SKM-1 treated with dmso at 0.1 percent for 144 hours (cell line): ENCODE results near the gene KIAA1328.

Experiments
- DNase-seq: peaks from one replicate; lab custom pipeline; 2025; ENCODE audit not compliant: unreplicated experiment; lab: John Stamatoyannopoulos, UW

KIAA1328 gene

GRCh38 chr18:37249895-37250618, 421.1 kb downstream of the KIAA1328 start:
- no peak for DNase-seq

GRCh38 chr18:37251679-37252078, 422.8 kb downstream of the KIAA1328 start:
- DNase-seq: no peak

- no peak for DNase-seq
Observed at GRCh38 chr18:37252342-37252741, 423.4 kb downstream of the KIAA1328 start.

- DNase-seq: no peak
Observed at GRCh38 chr18:37252854-37253393, 424.0 kb downstream of the KIAA1328 start.

GRCh38 chr18:37253394-37254235, 424.7 kb downstream of the KIAA1328 start:
- DNase-seq: no peak

GRCh38 chr18:37254236-37254754, 425.4 kb downstream of the KIAA1328 start:
- no peak for DNase-seq

- DNase-seq: no peak
Observed at GRCh38 chr18:37254973-37255372, 426.0 kb downstream of the KIAA1328 start.

GRCh38 chr18:37258131-37258530, 429.2 kb downstream of the KIAA1328 start:
- DNase-seq: no peak

- DNase-seq: no peak
Observed at GRCh38 chr18:37258819-37259218, 429.9 kb downstream of the KIAA1328 start.

GRCh38 chr18:37259711-37260110, 430.8 kb downstream of the KIAA1328 start:
- no peak for DNase-seq

- DNase-seq: no peak
Observed at GRCh38 chr18:37260367-37261093, 431.6 kb downstream of the KIAA1328 start.

GRCh38 chr18:37261246-37261840, 432.4 kb downstream of the KIAA1328 start:
- no peak for DNase-seq

- no peak for DNase-seq
Observed at GRCh38 chr18:37261988-37262387, 433.1 kb downstream of the KIAA1328 start.

- DNase-seq: no peak
Observed at GRCh38 chr18:37264956-37265355, 436.0 kb downstream of the KIAA1328 start.

- DNase-seq: no peak
Observed at GRCh38 chr18:37265382-37265781, 436.5 kb downstream of the KIAA1328 start.

GRCh38 chr18:37266290-37266689, 437.4 kb downstream of the KIAA1328 start:
- DNase-seq: no peak

GRCh38 chr18:37270038-37270665, 441.2 kb downstream of the KIAA1328 start:
- DNase-seq: no peak

GRCh38 chr18:37270666-37271052, 441.7 kb downstream of the KIAA1328 start:
- DNase-seq: no peak

GRCh38 chr18:37272226-37272625, 443.3 kb downstream of the KIAA1328 start:
- DNase-seq: no peak

- no peak for DNase-seq
Observed at GRCh38 chr18:37272841-37273240, 443.9 kb downstream of the KIAA1328 start.
